OCI-M1 (cell line): ENCODE data around the gene SFTPD.
A peak's percentile ranks its signal among the peaks of the same experiment; 100 is the strongest.

ENCODE experiments used
- DNase-seq: peaks from one replicate; lab custom pipeline; 2025; lab: John Stamatoyannopoulos, UW

The SFTPD gene

DNA sequence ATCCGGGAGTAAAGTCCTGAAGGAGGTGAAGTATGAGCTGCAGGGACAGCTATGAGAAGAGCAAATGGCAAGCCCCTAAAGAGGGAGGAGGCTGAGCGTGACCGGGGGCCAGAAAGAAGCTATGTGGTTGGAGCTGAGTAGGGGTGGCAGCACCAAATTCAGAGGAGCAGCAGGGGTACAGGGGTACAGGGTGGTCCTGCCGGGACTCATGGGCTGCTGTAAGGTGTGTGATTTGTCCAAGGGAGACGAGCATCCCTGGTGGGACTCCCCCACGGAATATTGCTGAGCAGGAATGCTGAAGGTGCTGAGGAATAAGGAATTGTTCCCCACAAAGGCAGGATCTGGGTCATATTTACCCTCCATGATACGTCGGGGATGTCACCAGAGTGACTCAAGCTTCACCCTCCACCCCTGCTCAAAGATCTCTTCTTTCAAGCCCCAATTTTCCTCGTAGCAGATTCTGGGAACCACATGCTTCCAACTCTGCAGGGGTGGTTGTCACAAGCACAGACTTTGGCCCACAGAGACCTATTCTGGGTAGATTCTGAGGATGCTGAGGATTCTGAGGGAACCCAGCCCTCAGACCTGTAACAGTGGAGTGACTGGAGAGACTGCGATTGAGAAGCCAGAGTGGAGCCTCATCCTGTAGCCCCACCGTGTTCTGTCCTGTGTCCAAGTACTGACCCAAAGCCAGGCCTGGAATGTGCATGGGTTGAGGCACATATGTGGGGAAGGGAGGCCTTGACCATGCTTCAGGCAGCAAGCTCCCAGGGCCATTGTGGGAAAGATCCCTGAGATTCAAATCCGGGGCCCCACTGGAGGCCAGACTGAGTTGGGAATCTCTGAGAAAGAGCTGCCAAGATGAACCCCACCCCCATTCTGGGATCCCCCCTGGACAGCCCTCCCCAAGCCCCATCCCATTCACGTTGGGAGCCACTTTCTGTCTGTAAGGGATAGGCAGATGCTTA, 4.2 kb downstream of the SFTPD start:
- no peak for DNase-seq

DNA sequence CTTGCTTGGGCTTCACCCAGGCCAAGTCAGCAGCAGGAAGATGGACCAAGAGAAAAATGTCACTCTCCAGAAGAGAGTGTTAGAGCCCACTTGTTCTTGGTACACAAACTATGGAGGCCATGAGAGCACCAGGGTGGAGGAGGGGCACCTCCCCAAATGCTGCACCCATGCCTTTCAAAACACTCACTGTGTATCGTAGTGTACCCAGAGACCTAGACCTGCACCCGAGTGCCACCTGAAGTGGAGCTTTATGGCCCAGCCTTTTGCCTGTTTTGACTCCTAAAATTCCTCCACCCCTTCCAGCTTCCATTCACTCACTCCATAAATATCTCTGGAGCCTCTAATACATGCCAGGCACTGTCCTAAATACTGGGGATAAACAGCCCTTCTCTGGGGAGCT, 5.0 kb downstream of the SFTPD start:
- DNase-seq: no peak

DNA sequence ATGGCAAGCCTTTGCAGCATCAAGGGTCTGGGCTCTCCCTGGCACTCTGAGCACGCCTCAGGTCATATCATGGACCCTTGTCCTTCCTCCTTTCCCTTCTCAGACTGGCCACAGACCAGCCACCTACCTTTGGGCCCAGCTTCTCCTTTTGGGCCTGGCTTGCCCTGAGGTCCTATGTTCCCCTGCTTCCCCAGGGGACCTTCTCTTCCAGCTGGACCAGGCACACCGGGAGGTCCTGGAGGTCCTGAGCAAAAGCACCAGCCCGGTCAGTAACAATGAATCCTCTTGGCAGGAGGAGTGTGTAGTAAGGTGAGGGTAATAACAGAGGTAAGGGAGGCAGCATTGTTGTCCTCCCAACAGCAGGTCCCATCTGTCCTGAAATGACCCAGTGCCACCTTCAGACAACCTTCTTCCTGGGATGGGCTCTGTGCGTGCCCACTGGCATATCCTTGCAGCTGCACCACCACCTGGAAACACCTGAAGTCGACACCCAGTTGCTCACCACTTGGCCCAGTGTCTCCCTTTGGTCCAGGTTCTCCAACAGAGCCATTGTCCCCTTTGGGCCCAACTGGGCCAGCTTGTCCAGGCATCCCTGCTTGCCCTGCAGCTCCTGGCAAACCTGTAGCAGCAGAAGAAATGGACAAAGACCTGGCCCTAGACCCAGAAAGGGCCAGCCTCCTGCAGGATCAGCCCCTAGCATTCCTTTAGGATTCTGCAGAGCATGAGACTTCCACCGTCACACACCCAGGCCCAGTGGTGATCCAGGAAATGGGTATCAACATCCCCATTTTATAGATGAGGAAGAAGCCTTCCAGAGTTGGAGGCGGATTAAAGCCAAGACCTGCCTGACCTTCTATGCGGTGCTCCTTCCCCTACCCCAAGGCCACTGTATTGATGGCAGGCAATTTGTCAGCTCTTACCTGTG, 6.4 kb downstream of the SFTPD start:
- DNase-seq: no peak

DNA sequence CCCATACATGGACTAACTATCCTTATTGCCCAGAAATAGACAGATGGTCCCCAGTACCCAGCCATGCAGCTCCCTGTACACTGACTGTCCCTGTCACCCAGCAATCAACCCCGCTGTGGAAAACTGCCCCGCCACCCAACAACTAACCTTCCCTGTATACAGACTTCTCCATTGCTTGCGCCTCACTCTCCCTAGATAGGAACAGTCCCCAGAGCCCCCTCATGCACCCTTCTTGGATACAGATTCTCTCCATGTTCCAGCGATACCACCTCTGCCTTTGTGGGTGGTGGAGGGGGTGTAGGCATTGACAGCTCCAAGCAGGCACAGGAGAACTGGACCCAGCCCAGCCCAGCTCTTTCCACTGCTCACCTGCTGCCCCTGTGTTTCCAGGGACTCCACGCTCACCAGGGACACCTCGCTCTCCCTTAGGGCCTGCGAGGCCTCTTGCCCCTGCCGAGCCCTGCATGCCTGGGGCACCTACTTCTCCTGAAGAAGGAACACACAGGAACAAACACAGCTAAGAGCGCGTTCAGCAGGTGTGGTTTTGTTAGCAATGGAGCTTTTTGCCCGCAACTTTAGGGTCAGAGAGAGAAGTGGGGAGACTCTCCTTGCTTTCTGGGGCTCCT, 7.2 kb downstream of the SFTPD start:
- no peak for DNase-seq

DNA sequence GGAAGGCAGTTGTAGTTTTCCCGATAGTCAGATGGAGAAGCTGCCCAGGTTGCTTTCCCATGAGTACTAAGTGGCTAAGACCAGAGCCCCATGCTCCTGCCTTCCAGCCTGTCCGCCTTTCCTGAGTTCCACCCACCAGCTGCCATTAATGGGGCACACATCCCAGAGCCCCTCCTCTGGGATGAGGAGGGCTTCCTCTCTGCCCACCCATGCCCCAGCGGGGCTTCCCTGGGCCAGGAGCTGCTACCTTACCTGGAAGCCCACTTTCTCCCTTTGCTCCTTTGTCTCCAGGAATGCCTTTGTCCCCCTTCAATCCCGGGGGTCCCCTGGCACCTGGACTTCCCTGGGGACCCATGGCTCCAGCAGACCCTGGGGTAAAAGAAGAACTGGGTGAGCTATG, 7.8 kb downstream of the SFTPD start:
- DNase-seq: no peak

DNA sequence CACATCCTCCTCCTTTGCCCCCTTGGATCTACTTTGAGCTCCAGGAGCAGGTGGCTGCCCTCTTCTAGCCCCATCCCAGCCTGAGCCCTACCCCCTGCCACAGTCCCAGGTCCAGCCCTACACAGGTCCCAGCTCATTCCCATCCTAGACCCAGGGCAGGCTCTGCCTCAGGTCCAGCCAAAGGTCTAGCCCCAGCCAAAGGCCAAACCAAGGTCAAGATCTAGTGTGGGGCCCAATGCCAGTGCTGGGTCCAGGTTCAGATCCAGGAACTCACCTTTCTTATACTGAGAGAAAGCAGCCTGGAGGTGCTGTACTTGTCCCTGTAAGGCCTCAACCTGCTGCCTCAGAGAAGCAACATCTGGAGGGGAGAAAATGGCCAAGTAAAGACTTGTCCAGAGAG, 8.5 kb downstream of the SFTPD start:
- DNase-seq: no peak

DNA sequence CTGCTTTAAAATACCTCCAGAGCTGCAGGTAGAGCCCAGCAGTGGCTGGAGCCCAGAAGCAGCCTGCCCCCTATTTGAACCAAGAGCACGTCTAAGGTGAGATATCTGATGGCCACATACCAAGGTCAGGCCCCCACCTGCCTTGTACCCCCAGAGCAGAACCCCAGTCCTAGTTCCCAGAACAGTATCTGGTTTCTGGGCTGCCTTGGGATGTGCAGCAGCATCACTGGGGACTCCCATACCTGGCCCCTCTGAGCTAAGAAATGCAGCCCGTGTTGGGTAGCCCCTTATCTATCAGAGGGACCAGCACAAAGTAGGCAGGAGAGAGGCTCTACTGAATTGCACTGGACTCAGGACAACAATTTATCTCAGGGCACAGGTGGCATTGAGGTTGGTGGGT, 8.9 kb downstream of the SFTPD start:
- no peak for DNase-seq

DNA sequence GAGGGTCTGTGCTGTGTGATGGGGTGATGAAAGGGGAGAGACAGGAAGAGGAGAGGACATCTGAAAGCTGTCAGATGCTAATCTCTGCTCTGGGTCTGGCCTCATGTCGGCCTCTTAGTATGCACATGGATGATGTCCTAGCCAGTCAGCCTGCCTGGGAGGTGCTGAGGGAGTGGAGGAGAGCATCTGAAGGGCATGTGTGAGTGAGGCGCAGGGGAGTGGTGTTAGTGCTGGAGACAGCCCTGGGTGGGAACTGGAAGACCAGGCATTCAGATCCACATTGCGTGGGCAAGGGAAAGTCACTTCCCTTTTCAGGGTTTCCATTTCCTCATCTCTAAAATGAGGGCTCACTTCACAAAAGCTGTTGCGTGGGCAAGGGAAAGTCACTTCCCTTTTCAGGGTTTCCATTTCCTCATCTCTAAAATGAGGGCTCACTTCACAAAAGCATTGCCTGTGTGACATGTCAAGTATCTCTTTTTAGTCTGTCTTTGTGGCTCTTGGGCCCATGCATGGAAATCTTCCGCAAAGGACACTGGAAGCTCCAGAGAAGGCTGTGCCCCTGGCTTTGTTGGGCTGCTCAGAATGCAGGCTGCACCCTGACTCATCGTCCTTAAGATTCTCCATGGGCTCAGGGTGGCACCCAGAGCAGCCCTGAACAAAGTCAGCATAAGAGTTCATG, 10.0 kb downstream of the SFTPD start:
- peak; percentile 82 for DNase-seq

DNA sequence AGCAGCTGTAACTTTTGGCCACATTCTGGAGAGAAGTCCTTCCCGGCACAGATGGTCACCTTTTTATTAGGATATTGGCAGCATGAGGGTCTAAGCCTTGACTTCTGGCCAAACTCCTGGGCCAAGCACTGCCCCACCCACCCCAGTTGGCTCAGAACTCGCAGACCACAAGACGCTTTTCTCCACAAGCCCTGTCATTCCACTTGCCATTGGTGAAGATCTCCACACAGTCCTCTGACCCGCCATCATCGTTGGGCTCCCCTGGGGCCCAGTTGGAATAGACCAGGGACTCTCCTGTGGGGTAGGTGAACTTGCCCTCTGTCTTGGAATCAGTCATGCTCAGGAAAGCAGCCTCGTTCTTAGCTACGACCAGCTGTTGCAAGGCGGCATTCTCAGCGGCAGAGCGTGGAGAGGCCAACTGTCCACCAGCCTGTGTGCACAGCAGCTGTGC, 11.2 kb downstream of the SFTPD start:
- no peak for DNase-seq

DNA sequence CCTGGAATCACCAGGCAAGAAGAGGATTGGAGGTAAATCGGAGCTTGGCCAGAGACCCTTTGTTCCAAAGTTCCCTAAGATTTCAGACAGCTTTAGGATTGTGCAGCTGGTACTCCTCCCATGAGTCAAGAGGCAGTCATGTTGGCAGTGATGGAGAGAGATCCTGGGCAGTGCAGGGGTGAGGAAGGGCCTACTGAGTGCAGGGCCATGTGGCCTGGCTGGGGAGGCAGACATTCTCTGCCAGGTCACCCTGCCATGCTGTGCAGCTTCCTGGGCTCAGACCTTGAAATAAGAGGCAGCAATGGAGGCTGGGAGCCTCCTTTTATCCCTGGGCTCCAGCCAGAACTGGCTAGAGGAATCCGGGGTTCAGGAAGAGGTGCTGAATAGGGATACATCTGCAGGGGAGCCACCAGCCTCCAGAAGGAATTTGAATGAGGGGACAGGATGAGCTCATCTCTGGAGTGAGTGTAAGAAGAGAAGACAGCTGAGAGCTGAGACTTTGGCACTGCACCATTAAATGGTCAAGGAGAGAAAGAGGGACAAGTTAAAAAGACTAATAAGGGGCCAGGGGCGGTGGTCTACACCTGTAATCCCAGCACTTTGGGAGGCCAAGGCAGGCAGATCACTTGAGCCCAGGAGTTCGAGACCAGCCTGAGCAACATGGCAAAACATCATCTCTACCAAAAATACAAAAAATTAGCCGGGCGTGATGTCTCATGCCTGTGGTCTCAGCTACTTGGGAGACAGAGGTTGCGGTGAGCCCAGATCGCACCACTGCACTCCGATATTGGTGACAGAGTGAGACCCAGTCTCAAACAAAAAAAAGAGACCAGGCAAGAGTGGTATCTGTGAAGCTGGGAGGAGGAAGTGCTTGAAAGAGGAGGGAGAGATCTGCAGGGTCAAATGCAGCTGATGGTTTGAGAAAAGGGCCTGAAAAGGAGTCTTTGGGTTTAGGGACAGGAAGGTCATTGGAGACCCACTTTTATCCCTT, 12.0 kb downstream of the SFTPD start:
- no peak for DNase-seq

DNA sequence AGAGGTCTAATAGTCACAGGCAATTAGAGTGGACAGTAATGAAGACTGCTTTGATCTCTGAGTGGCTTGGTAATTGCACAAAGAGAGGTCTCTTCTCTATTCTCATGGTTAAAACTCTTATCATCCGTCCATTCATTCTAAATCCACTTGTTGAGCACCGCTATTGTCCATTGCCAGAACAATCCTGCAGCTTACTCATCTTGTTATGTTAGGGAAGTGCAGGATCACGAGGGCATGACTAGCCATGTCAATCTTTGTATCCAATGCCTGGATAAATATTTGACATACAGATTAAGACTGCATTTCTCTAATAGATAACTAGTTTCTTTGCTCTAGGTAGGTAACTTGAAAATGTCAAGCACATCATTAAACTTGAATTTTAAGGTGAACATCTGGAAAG, 14.9 kb downstream of the SFTPD start:
- no peak for DNase-seq

DNA sequence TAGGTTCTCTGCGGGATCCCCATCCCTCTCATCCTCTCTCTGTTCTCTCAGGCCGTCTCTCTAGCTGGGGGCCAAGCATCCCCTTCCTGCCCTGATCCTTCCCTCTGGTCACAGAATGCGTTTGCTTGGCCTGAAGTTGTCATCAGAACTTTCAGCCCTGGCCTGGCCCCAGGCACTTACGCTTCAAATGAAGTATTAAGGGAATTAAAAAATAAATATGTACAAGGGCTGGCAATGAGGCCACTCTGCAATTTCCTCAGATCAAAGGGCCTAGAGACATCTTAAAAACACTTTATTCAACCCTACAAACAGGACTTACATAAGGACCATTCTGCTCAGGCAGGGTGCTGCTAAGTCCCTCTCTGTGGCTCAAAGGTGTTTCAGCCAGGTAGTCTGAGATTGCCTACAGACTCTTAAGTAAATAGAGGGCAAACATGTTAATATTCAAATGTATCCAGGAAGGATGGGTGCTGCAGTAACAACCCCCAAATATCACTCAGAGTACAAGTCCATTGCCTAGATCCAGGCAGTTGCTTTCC, 16.0 kb downstream of the SFTPD start:
- no peak for DNase-seq

DNA sequence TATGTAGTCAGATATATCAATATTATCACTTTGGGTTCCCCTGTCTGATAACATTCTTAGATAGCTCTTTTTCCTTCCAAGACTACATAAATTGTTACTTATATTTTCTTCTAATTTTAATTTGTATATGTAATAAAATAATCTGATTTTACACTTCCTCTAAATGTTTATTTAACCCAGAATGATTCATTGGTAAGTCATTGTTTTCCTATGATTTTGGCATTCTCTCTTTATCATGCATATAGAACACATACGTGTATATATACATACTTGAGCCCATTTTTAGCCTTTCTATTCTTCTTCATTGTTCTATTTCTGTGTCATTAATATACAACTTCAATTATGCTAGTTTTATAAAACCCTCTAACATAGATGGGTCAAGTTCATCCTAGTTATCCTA, 16.6 kb downstream of the SFTPD start:
- DNase-seq: no peak

DNA sequence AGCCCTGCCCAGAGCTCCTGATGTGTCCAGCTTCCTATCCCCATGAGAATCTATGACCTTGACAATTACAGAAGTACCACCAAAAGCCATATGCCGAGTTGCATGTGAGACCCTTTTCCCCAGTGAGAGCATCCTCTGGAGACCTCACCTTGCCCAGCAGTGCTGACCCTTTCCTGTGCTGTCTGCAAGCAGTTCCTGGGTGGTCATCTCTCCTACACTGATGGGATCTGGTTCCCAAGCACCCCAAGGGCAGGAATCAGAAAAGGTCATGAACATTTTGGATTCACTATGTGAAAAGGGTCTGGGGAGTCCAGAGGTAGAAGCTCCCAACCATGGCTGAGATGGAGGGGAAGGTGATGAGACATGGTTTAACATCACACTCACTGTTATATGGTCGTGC, 18.2 kb downstream of the SFTPD start:
- DNase-seq: no peak

DNA sequence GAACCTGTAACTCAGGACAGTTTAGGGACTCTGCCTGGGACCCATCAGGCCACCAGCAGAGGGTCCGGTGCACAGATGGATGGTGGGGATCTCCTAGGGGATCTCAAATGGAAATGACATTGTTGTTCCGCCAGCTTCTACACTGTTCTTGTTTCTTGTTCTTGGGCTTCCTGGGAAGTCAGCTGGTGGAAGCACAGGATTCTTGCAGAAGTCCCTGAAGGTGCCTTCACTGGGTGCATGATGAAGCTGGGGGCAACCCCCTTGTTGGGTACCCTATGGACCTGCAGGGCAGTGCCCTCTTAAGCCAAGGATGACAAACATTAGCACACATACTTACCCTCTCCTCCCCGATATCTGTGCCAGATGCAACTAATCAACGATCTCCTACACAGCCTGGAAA, 18.6 kb downstream of the SFTPD start:
- DNase-seq: no peak

DNA sequence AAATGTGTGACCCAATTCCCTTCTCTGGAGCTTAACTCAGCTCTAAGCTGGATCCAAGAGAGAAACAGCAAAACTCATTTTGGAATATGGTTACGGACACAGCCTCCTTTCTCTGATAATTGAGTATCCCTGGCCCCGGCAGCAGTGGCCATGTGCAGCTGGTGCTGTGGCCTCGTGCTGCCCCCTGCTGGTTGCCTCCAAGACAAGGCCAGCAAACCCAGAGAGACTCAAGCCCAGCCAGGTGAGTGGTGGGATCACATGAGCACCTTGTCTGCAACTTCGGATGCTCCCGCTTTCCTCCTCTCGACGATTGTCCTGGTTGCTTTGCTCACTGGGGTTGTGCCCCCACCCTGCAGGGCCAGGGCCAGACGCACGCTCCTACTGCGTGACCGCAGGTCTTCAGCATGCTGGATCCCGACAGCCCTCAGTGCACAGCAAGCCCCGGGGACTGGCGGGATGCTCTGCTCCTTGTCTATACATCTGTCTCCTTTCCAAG, 19.4 kb downstream of the SFTPD start:
- peak; percentile 86 for DNase-seq

DNA sequence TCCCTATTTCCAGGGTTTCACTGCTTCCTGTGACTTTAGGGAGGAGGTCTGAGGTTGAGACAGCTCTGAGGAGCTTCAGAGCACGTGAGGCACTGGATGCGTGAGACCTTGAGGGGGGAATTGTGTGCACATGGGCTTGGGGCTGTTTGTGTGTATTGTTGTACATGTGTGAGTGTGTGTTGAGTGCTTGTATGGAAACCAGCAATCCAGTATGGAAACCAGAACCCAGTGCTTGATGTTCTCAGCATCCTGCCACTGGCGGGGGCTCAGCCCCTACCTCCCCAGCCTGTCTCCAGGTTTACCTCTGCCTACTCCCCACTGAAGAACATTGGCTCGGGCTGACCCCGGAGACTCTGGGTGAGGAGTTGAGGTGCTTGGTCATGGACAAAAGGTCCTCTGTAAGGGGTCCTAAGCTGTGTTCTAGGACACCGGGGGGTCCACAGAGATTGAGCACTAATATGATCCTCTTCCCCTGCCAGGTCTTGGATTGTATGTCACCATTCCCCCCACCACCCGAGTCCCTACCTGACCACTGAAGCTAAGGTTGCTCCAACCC, 20.8 kb downstream of the SFTPD start:
- DNase-seq: no peak

DNA sequence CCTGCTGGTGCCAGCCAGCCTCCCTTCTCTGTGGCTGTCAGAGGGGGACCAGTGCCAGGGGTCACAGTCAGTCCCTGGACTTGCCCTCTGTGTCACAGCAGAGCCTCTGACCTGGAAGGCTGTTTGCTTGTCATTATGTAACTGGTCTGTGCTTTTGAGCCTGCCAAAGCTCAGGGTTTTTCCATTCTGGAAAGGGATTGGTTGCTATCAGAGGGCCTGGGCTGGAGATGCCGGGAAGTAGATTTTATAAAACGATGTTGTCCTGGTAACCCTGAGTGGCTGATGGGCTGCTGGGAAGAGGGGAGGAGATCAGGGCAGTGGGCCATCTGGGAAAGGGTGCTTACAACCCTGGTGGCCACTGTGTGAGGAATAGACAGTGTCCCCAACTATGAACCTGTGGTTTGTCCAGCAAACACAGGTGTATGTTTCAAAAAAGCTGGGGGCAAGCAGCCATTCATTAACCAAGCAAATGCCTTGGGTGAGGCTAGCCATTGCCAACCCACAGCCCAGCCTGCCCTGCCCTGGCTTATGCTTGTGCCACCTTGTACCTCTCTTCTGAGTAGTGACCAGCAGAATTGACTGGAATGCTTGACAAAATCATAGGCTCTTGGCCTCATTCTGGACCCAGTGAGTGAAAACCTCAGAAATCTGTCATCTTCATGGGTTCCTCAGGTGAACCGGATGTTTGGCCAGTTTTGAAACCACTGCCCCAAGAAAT, 21.6 kb downstream of the SFTPD start:
- DNase-seq: no peak

DNA sequence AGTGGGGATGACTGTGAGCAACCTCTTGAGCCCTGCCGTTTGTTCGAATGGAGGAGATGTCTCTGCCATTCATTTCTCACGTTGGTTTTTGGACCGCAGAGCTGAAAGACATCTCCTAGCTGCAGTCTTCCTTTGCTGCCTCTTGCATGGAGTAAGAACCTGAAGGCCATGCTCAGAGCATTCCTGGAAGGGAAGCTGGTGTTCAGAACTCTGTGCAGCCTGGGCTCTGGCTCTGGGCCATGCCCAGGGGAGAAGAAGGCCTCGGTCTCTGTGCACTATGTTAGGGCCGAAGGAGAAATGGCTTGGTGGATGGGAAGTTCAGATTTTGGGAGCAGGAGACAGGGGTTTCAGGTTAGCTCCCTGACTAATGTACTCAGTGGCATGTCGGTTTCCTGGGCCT, 22.9 kb downstream of the SFTPD start:
- DNase-seq: no peak
